Parathyroid adenoma (tissue), 2 donors: Measurements from ENCODE around the gene RTTN.

ENCODE experiments used
- H2AFZ ChIP-seq: fragments of 300-600 bp; sonication (generic); one replicate; pipeline ENCODE4 v1.7.0; 2017; ENCODE audit warnings: antibody characterized with exemption, mild to moderate bottlenecking
- H3K27ac ChIP-seq: fragments of 300-600 bp; sonication (generic); one replicate; pipeline ENCODE4 v1.7.0; 2017
- H3K27me3 ChIP-seq: fragments of 300-600 bp; sonication (generic); one replicate; pipeline ENCODE4 v1.7.0; 2017; ENCODE audit warnings: low read length; ENCODE audit not compliant: control insufficient read depth, insufficient read depth
- H3K36me3 ChIP-seq: fragments of 300-600 bp; sonication (generic); one replicate; pipeline ENCODE4 v1.7.0; 2017; ENCODE audit warnings: low read length; ENCODE audit not compliant: control insufficient read depth, insufficient read depth
- H3K4me1 ChIP-seq: fragments of 300-600 bp; sonication (generic); one replicate; pipeline ENCODE4 v1.7.0; 2017; ENCODE audit warnings: control low read depth
- H3K4me2 ChIP-seq: fragments of 300-600 bp; sonication (generic); one replicate; pipeline ENCODE4 v1.7.0; 2017; ENCODE audit warnings: low read length
- H3K4me3 ChIP-seq: fragments of 300-600 bp; sonication (generic); one replicate; pipeline ENCODE4 v1.7.0; 2017; ENCODE audit warnings: low read depth, low read length
- H3K79me2 ChIP-seq: fragments of 300-600 bp; sonication (generic); one replicate; pipeline ENCODE4 v1.7.0; 2017; ENCODE audit warnings: control low read depth
- H3K9ac ChIP-seq: fragments of 300-600 bp; sonication (generic); one replicate; pipeline ENCODE4 v1.7.0; 2017; ENCODE audit warnings: mild to moderate bottlenecking
- H3K9me3 ChIP-seq: fragments of 300-600 bp; sonication (generic); one replicate; pipeline ENCODE4 v1.7.0; 2017; ENCODE audit warnings: low read length; ENCODE audit not compliant: control insufficient read depth
- TF ChIP-seq, protein P1 (sequence below): fragments of 300-600 bp; sonication (generic); IDR thresholded peaks from one replicate; pipeline ENCODE4 v1.7.0; 2017; ENCODE audit warnings: antibody characterized with exemption, mild to moderate bottlenecking
- donor health status: primary hyperparathyroidism.

RTTN gene

DNA sequence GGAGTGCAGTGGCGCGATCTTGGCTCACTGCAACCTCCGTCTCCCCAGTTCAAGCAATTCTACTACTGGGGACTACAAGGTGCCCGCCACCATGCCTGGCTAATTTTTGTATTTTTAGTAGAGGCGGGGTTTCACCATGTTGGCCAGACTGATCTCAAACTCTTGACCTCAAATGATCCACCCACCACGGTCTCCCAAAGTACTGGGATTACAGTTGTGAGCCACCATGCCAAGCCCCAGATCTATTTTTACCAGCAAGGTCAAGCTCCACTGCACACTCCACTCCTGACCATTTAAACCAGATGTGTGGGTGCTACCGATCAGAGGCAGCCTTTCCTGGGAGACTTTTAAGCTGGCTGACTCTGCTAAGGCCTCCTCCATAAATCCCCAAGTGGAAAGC, 190.4 kb downstream of the RTTN start:
- H3K9ac ChIP-seq, result no peak overlapping the region
- no peaks in the 10 kb centered on the region for H3K27me3 ChIP-seq
- no peaks in the 10 kb centered on the region for H3K9me3 ChIP-seq
- H2AFZ ChIP-seq, result peak overlapping the region; percentile 20
- TF ChIP-seq, protein P1, sequence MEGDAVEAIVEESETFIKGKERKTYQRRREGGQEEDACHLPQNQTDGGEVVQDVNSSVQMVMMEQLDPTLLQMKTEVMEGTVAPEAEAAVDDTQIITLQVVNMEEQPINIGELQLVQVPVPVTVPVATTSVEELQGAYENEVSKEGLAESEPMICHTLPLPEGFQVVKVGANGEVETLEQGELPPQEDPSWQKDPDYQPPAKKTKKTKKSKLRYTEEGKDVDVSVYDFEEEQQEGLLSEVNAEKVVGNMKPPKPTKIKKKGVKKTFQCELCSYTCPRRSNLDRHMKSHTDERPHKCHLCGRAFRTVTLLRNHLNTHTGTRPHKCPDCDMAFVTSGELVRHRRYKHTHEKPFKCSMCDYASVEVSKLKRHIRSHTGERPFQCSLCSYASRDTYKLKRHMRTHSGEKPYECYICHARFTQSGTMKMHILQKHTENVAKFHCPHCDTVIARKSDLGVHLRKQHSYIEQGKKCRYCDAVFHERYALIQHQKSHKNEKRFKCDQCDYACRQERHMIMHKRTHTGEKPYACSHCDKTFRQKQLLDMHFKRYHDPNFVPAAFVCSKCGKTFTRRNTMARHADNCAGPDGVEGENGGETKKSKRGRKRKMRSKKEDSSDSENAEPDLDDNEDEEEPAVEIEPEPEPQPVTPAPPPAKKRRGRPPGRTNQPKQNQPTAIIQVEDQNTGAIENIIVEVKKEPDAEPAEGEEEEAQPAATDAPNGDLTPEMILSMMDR, result no peak
- no peak overlapping the region for H3K27ac ChIP-seq
- no peak overlapping the region for H3K4me3 ChIP-seq
- H3K4me1 ChIP-seq, result peaks cover 3% of the 10 kb centered on the region
- no peaks in the 10 kb centered on the region for H3K79me2 ChIP-seq
- H3K4me2 ChIP-seq, result no peak overlapping the region
- no peaks in the 10 kb centered on the region for H3K36me3 ChIP-seq

DNA sequence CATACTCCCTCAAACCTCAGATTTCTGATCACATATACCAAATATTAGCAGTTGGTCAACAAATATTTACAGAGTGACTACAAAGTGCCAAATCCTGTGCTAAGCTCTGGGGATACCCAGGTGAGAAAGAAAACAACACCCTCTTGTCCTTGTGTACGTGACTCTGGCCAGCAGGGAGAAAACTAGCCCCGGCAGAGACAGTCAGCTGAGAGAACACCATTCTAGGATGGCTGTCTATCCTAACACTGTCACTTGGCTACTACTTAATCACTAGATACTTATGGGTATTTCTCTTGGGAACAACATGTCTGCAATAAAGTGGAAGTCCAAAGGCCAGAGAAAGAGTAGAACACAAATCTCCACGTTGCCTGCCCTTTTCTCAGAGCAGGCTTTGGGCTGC, 199.9 kb downstream of the RTTN start:
- Histone ChIP-seq H3K4me2 (no peak overlapping the region), H3K4me3 (no peak overlapping the region), H2AFZ (no peak overlapping the region), H3K27me3 (no peaks in the 10 kb centered on the region), H3K9me3 (no peaks in the 10 kb centered on the region), H3K4me1 (no peaks in the 10 kb centered on the region), H3K9ac (no peak overlapping the region), H3K36me3 (no peaks in the 10 kb centered on the region), H3K27ac (no peak overlapping the region), H3K79me2 (no peaks in the 10 kb centered on the region)
- TF ChIP-seq, protein P1, result no peak

DNA sequence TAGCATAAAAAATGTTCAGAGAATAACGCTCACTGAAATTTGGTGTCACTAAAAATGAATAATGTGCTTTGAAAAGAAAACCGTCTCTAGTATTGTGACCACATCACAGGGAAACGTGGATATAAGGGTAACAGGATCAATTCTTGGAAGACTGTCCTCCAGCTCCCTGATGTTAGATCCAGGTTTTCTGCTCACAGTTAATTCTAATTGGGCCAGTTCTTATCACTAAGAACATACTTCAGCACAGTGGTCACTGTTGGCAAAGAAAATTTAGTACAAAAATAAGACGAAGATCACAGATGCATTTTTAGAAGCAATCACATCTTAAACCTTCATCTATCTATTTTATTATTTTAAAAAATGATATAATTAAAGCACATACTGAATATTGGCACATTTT, 200.8 kb downstream of the RTTN start:
- H3K36me3 ChIP-seq, result no peaks in the 10 kb centered on the region
- H3K9ac ChIP-seq, result no peak overlapping the region
- no peak overlapping the region for H3K4me3 ChIP-seq
- no peaks in the 10 kb centered on the region for H3K9me3 ChIP-seq
- TF ChIP-seq, protein P1, result no peak
- H3K79me2 ChIP-seq, result no peaks in the 10 kb centered on the region
- no peaks in the 10 kb centered on the region for H3K4me1 ChIP-seq
- H3K4me2 ChIP-seq, result no peak overlapping the region
- H3K27ac ChIP-seq, result no peak overlapping the region
- H3K27me3 ChIP-seq, result no peaks in the 10 kb centered on the region
- no peak overlapping the region for H2AFZ ChIP-seq

DNA sequence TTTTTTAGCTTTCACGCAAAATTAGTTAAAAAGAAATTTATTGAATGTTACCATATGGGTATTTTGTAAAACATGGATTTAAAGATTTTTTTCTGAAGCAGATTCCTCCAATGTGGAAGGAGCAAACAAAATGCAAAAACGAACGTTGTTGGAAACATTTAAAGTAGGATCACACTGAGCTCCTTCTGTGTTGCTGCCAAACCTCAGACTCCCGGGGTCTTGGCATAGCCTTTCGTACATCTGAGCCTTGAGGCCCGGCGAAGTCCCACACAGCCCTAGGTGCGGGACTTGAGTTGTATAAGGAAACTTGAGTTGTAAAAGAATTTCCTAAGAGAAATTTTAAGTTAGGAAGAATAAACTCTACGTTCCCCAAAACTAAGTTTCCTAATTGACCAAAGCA, 205.8 kb downstream of the RTTN start:
- Histone ChIP-seq H3K9ac (no peak overlapping the region), H3K4me1 (no peaks in the 10 kb centered on the region), H3K79me2 (no peaks in the 10 kb centered on the region), H3K9me3 (no peaks in the 10 kb centered on the region), H3K27me3 (no peaks in the 10 kb centered on the region), H3K36me3 (no peaks in the 10 kb centered on the region), H3K4me2 (no peak overlapping the region), H3K4me3 (no peak overlapping the region), H2AFZ (no peak overlapping the region), H3K27ac (no peak overlapping the region)
- TF ChIP-seq, protein P1, result no peak

DNA sequence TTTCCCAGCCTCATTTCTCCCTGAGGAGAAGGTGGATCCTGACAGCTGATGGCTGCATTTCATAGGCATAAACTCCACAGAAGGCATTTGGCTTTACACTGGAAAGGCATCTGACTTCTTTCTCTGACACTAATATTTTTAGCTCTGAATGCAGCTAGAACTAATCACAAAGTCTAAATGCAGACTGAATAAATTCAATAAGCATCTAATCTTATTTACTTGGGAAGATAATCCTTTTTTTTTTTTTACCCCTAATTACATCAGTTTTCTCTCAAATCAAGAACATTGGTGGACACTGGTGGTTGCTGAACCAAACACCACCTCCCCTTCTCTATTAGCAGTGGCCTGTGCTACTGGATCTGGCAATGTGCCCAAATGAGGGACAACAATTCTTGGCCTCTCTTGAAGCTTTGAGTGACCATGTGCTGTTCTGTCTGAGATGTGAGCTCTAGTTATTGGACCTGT, 206.9 kb downstream of the RTTN start:
- Histone ChIP-seq H3K9ac (no peak overlapping the region), H3K4me2 (no peak overlapping the region), H3K79me2 (no peaks in the 10 kb centered on the region), H3K4me1 (no peaks in the 10 kb centered on the region), H3K27ac (no peak overlapping the region), H3K36me3 (no peaks in the 10 kb centered on the region), H3K27me3 (no peaks in the 10 kb centered on the region), H3K9me3 (no peaks in the 10 kb centered on the region), H3K4me3 (no peak overlapping the region), H2AFZ (no peak overlapping the region)
- TF ChIP-seq, protein P1, result no peak
